GM19025 (cell line): Measurements from ENCODE around the gene NAB2.
"Not testable (repeated sequence)": the region's sequence is repeated elsewhere in the genome, so short reads cannot be mapped to it uniquely, and the experiment has no call there.

Experiments
- ATAC-seq: cut with Tn5 transposase; IDR thresholded peaks from one replicate; pipeline ENCODE4 v1.9.1; 2021; ENCODE audit warnings: mild to moderate bottlenecking, low read depth, moderate library complexity; ENCODE audit not compliant: unreplicated experiment

The NAB2 gene

GRCh38 chr12:57109207-57110103 is 20.5 kb downstream of the NAB2 start:
- no peak for ATAC-seq

- ATAC-seq: peak; percentile 63
Measured at GRCh38 chr12:57110104-57111030, 21.5 kb downstream of the NAB2 start.

- peak; percentile 55 for ATAC-seq
Measured at GRCh38 chr12:57111031-57111734, 22.3 kb downstream of the NAB2 start, which contains the start of gene STAT6. Gene STAT6 (minus strand): TSS chr12:57111362. CDS start chr12:57108278, 3,084 bp downstream.

- ATAC-seq: peak; percentile 44
Measured at GRCh38 chr12:57112492-57113294, 23.8 kb downstream of the NAB2 start.

GRCh38 chr12:57116580-57117281 is 27.8 kb downstream of the NAB2 start:
- no peak for ATAC-seq

- ATAC-seq: no peak
Measured at GRCh38 chr12:57118711-57119271, 29.9 kb downstream of the NAB2 start.

GRCh38 chr12:57119294-57120085 is 30.6 kb downstream of the NAB2 start:
- no peak for ATAC-seq

GRCh38 chr12:57120718-57121117 is 31.8 kb downstream of the NAB2 start:
- not testable (repeated sequence) for ATAC-seq

GRCh38 chr12:57123813-57124212 is 34.9 kb downstream of the NAB2 start:
- no peak for ATAC-seq

GRCh38 chr12:57124261-57124877 is 35.5 kb downstream of the NAB2 start:
- no peak for ATAC-seq

- no peak for ATAC-seq
Measured at GRCh38 chr12:57126061-57126460, 37.1 kb downstream of the NAB2 start.

- ATAC-seq: no peak
Measured at GRCh38 chr12:57126561-57126960, 37.6 kb downstream of the NAB2 start.

GRCh38 chr12:57127101-57127725 is 38.3 kb downstream of the NAB2 start:
- no peak for ATAC-seq

GRCh38 chr12:57127726-57128518 is 39.0 kb downstream of the NAB2 start, which contains the start of gene LRP1:
Gene LRP1 (plus strand): TSS chr12:57128483. CDS start chr12:57128965, 482 bp downstream.
- ATAC-seq: no peak

GRCh38 chr12:57128519-57129247 is 39.8 kb downstream of the NAB2 start:
- no peak for ATAC-seq
